ENCODE results near the gene SFN. TPM values are rescaled to one million over a fixed set of nuclear protein-coding genes. Genes with fewer than 3 reads are reported as not detected.
"Not testable (repeated sequence)": the region's sequence is repeated elsewhere in the genome, so short reads cannot be mapped to it uniquely, and the experiment has no call there.

SFN gene
- total and polyA plus RNA-seq, 3 donors from 2014 or later, result 0.31 to 0.41 TPM; not detected in 1

DNA sequence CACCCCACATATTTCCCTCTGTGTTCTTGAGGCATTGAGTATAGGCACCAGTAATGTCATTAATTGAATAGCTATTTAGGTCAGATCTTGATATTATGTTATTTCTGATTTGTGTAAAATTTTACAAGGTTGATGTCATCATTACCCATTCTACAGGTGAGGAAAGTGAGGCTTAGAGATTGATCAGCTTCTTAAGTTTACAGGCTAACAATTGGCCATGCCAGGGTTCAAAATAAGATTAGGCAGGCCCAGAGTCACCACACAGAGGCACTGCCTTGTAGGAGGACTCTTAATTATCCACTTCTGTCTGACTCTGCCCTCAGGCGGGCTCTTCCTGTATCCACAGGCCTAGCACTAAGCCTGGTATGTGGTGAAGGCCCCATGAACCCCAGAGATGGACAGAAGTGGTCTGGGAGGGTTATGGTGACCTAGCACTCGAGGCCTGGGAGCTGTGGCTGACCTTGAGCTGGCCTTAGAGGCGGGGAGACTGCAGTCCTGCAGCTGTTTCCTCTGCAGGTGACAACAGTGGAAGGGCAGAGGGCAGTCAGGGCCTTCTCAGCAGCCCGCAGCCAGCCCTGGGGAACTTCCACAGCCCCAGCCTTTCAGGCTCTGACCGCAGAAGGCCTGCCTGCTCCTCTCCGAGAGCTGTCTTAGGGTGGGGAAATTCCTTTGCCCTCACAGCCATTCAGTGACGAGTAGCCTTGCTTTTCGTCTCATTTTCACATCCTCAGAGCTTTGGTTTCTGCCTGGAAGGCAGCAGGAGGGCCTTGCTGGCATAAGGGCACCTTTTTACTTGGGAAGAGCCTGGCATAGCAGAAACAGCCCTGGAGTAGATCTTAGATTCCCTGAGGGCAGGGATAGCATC lies 24.2 kb upstream of the SFN start:
- Histone ChIP-seq H3K4me3 (no peak overlapping the region), H3K27ac (no peak overlapping the region), H3K27me3 (no peaks in the 10 kb centered on the region), H3K4me1 (no peaks in the 10 kb centered on the region), H3K36me3 (ENCODE audit: low read depth, missing control alignments) (no peaks in the 10 kb centered on the region), H3K9me3 (no peaks in the 10 kb centered on the region)
- TF ChIP-seq POLR2A (IDR thresholded peaks at IDR 0.05), result no peak
- TF ChIP-seq, protein P1, sequence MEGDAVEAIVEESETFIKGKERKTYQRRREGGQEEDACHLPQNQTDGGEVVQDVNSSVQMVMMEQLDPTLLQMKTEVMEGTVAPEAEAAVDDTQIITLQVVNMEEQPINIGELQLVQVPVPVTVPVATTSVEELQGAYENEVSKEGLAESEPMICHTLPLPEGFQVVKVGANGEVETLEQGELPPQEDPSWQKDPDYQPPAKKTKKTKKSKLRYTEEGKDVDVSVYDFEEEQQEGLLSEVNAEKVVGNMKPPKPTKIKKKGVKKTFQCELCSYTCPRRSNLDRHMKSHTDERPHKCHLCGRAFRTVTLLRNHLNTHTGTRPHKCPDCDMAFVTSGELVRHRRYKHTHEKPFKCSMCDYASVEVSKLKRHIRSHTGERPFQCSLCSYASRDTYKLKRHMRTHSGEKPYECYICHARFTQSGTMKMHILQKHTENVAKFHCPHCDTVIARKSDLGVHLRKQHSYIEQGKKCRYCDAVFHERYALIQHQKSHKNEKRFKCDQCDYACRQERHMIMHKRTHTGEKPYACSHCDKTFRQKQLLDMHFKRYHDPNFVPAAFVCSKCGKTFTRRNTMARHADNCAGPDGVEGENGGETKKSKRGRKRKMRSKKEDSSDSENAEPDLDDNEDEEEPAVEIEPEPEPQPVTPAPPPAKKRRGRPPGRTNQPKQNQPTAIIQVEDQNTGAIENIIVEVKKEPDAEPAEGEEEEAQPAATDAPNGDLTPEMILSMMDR (IDR thresholded peaks at IDR 0.05), result no peak
- 46 to 59% methylated on average over 5 to 8 of the region's 8 CpGs for WGBS, 2 donors
- intact Hi-C loops (cut with DNase I; ENCODE audit: low total_unique reads), result no loop called here
- no peak for DNase-seq

DNA sequence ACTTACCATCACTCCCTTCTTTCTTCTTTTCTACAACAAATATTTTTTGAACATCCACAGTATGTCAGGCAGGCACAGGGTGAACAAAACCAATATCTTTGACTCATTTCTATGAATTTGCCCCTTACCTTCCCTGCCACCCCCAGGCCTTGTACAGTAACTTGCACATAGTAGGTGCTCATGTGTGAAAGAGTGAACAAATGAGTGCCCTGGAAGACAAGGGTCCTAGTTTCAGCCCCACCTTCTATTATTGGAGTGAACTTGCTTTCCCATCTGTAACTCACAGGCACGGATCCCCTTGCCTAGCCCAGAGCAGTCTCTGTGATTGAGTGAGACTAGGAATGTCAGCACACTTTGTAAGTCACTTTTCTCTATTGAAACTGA lies 23.6 kb upstream of the SFN start:
- Histone ChIP-seq H3K27ac (no peak overlapping the region), H3K9me3 (no peaks in the 10 kb centered on the region), H3K36me3 (ENCODE audit: low read depth, missing control alignments) (no peaks in the 10 kb centered on the region), H3K4me1 (no peaks in the 10 kb centered on the region), H3K27me3 (no peaks in the 10 kb centered on the region), H3K4me3 (no peak overlapping the region)
- no peak for TF ChIP-seq POLR2A (IDR thresholded peaks at IDR 0.05)
- TF ChIP-seq, protein P1 (IDR thresholded peaks at IDR 0.05), result no peak
- 85 to 86% methylated on average over 1 of the region's 1 CpG for WGBS, 2 donors
- DNase-seq, result no peak
- intact Hi-C loops (cut with DNase I; ENCODE audit: low total_unique reads), result no loop called here

DNA sequence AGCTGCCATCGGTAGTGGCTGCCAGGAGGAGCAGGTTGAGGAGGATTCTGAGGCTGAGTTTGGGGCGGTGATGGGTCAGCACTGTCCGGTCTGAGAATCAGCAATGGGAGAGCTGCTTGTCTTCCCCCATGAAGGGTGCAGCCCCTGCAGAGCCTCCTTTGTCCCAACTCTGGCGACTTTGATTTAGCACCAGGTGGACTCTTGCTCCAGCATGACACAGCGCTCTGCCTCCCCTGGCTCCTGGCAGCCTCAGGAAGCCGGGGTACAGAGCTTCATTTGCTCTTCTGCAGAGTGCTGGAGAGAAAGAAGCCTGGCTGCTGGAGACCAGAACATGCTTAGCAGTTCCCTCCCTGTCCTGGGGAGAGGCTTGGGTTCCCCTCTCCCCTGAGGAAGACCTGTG lies 23.2 kb upstream of the SFN start:
- H3K27ac ChIP-seq, result no peak overlapping the region
- H3K36me3 ChIP-seq (ENCODE audit: low read depth, missing control alignments), result no peaks in the 10 kb centered on the region
- no peaks in the 10 kb centered on the region for H3K9me3 ChIP-seq
- H3K4me3 ChIP-seq, result no peak overlapping the region
- H3K27me3 ChIP-seq, result no peaks in the 10 kb centered on the region
- 84 to 100% methylated on average over 3 to 6 of the region's 6 CpGs for WGBS, 2 donors
- intact Hi-C loops (cut with DNase I; ENCODE audit: low total_unique reads), result no loop called here
- TF ChIP-seq POLR2A (IDR thresholded peaks at IDR 0.05), result no peak
- TF ChIP-seq, protein P1 (IDR thresholded peaks at IDR 0.05), result no peak
- no peaks in the 10 kb centered on the region for H3K4me1 ChIP-seq
- no peak for DNase-seq

DNA sequence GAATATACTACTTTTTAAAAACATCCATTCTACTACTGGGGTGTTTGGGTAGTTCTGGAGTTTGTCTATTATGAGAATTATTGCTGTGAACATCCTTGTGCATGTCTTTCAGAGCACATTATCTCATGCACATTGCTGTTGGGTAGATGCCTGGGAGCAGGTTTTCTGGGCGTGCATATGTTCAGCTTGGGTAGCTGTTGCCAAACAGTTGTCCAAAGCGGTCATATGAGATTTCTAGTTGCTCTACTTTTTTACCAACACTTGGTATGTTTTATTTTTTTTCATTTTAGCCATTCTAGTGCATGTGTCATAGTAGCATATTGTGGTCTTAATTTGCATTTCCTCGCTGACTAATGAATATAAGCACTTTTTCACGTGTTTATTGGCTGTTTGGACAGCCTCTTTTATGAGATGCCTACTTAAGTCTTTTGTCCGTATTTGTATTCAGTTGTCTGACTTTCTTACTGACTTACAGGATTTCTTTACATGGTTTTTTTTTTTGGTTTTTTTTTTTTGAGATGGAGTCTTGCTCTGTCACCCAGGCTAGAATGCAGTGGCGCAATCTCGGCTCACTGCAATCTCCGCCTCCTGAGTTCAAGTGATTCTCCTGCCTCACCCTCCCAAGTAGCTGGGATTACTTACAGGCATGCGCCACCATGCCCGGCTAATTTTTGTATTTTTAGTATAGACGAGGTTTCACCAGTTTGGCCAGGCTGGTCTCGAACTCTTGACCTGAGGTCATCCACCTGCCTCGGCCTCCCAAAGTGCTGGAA lies 18.3 kb upstream of the SFN start:
- Histone ChIP-seq H3K4me1 (no peaks in the 10 kb centered on the region), H3K36me3 (ENCODE audit: low read depth, missing control alignments) (no peaks in the 10 kb centered on the region), H3K27me3 (no peaks in the 10 kb centered on the region), H3K9me3 (no peaks in the 10 kb centered on the region), H3K4me3 (no peak overlapping the region), H3K27ac (no peak overlapping the region)
- TF ChIP-seq POLR2A (IDR thresholded peaks at IDR 0.05), result no peak
- intact Hi-C loops (cut with DNase I; ENCODE audit: low total_unique reads), result no loop called here
- 92 to 96% methylated on average over 13 of the region's 13 CpGs for WGBS, 2 donors
- no peak for DNase-seq

DNA sequence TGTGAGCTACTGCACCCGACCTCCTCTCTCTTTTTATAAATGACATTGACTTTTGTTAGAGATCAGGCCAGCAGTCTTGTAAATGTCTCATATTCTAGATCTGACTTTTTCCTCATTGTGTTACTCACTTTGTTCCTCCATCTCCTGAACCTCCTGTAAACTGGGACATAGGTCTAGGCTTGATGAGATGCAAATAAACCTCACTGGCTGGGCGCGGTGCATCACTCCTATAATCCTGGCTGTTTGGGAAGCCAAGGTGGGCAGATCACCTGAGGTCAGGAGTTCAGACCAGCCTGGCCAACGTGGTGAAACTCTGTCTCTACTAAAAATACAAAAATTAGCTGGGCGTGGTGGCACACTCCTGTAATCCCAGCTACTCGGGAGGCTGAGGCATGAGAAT lies 15.1 kb upstream of the SFN start:
- H3K27me3 ChIP-seq; H3K4me3 ChIP-seq; H3K4me1 ChIP-seq; H3K9me3 ChIP-seq; H3K27ac ChIP-seq; intact Hi-C loops (cut with DNase I; ENCODE audit: low total_unique reads); DNase-seq; H3K36me3 ChIP-seq (ENCODE audit: low read depth, missing control alignments): not testable (repeated sequence)
- 89 to 90% methylated on average over 6 of the region's 6 CpGs for WGBS, 2 donors

All from testis (tissue), 3 donors.